Heart left ventricle (tissue), 13 donors: ENCODE results near the gene CACTIN.

ENCODE experiments used
- POLR2A ChIP-seq, 2 donors: fragments of 450-650 bp; IDR thresholded peaks; one replicate each; pipeline ENCODE4 v1.6.1; 2017; ENCODE audit warnings: antibody characterized with exemption in 2 of 2, mild to moderate bottlenecking in 2 of 2, moderate library complexity in 2 of 2
- TF ChIP-seq, protein P1 (sequence below), 12 donors: fragments of 200-600 bp; sonication (generic) in 4 of 12; IDR thresholded peaks; one replicate each; pipeline versions ENCODE4 v1.5.0 to v1.8.0; 2018 to 2022; ENCODE audit warnings: antibody characterized with exemption in 12 of 12, mild to moderate bottlenecking in 5 of 12
- donor health status: ischemic (EF 13 %, LVEDD 7.1; RV severe dilation, severe dysfunction).
- donor health status: DM: no; HTN: yes; CAD: no.
- donor health status: DM: no; HTN: no; CAD: no.
- donor health status: ischemic (EF 25% LVEDD 6.9; RV normal size, moderate dysfunction).
- donor health status: ischemic (EF 25% LVEDD 5.7; RV mildly dilated, moderate dysfunction).
- donor health status: ischemic (EF 35%, LVEDD 5.7; RV mildly dilated, moderate dysfunction).
- donor health status: nonischemic (EF 11% LVEDD 7.7; RV severe dilation, severe dysfunction).
- donor health status: DM: yes; HTN: yes; CAD: no.
- donor health status: PGD.
- donor health status: ischemic (EF 29% LVEDD 5.4; RV normal size, mild dysfunction).
- donor health status: nonischemic (EF 23%, LVEDD 6.1; RV moderate dilation, normal function).

DNA sequence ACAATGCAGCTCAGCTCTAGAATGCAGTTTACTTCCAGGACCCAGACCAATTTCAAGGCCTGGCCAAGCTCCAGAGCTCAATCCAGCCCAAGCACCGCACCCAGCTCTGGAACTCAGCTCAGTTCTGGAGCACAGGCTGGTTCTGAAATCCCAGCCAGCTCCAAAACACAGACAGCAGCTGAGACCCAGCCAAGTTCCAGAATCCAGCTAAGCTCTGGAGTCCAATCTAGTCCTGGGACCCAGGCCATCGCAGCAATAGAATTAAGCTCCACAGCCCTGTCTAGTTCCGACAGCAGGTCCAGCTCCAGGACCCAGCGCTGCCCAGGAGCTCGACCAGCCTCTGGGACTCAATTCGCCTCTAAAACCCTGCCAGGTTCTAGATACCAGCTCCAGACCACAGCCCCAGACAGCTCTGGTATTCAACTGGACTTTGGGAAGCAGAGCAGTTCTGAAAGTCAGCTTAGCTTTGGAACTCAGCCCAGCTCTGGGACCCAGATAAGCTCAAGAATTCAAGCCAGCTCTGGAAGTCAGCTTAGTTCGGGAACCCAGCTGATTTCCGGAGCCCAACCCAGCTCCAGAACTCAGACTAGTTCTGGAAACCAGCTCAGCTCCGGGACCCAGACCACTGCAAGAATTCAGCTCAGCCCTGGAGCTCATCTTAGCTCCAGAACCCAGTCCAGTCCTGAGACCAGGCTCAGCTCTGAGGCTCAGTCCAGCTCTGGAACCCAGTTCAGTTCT is 34.5 kb downstream of the CACTIN start:
- TF ChIP-seq, protein P1, sequence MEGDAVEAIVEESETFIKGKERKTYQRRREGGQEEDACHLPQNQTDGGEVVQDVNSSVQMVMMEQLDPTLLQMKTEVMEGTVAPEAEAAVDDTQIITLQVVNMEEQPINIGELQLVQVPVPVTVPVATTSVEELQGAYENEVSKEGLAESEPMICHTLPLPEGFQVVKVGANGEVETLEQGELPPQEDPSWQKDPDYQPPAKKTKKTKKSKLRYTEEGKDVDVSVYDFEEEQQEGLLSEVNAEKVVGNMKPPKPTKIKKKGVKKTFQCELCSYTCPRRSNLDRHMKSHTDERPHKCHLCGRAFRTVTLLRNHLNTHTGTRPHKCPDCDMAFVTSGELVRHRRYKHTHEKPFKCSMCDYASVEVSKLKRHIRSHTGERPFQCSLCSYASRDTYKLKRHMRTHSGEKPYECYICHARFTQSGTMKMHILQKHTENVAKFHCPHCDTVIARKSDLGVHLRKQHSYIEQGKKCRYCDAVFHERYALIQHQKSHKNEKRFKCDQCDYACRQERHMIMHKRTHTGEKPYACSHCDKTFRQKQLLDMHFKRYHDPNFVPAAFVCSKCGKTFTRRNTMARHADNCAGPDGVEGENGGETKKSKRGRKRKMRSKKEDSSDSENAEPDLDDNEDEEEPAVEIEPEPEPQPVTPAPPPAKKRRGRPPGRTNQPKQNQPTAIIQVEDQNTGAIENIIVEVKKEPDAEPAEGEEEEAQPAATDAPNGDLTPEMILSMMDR (IDR thresholded peaks at IDR 0.05): no peak
- TF ChIP-seq POLR2A (IDR thresholded peaks at IDR 0.05): no peak
